Keratinocyte (primary cell): Measurements from ENCODE around the gene FAF1. TPM values are rescaled to one million over a fixed set of nuclear protein-coding genes. Genes with fewer than 3 reads are reported as not detected.

Source experiments
- DNase-seq: peaks from one replicate; pipeline ENCODE4 v3.0.0-alpha.2; 2011; ENCODE audit warnings: low read depth, missing footprints, low spot score
- FAIRE-seq: peaks from 2 replicates; lab custom pipeline; 2011; peaks lifted over from hg19 to GRCh38; lab: Jason Lieb, UNC
- H2AFZ ChIP-seq: 2 replicates; pipeline ENCODE4 v1.6.0; 2012; ENCODE audit warnings: low read length, control low read depth, inconsistent platforms; ENCODE audit not compliant: control insufficient read depth
- H3K27ac ChIP-seq: 2 replicates; pipeline ENCODE4 v1.5.1; 2011; ENCODE audit warnings: low read length; ENCODE audit not compliant: control insufficient read depth, insufficient read depth
- H3K27me3 ChIP-seq: 3 replicates; pipeline ENCODE4 v1.6.0; 2011; ENCODE audit warnings: low read length; ENCODE audit not compliant: control insufficient read depth, insufficient read depth; ENCODE audit errors: extremely low read depth
- H3K36me3 ChIP-seq, 2 experiments: 2 replicates in 1 of 2; 3 replicates in 1 of 2; pipeline ENCODE4 v1.5.1; 2011; ENCODE audit warnings: low read length in 2 of 2, mild to moderate bottlenecking in 1 of 2; ENCODE audit not compliant: control insufficient read depth in 2 of 2, insufficient read depth in 2 of 2; ENCODE audit errors: extremely low read depth in 1 of 2
- H3K4me1 ChIP-seq: 3 replicates; pipeline ENCODE4 v1.5.1; 2011; ENCODE audit warnings: low read length; ENCODE audit not compliant: control insufficient read depth, insufficient read depth; ENCODE audit errors: extremely low read depth
- H3K4me2 ChIP-seq: 3 replicates; pipeline ENCODE4 v1.6.0; 2011; ENCODE audit warnings: low read depth, low read length; ENCODE audit not compliant: control insufficient read depth, insufficient read depth; ENCODE audit errors: extremely low read depth
- H3K4me3 ChIP-seq, 3 experiments: fragments of 200-600 bp in 1 of 3; sonication (generic) in 1 of 3; 2 replicates in 2 of 3; 3 replicates in 1 of 3; pipeline ENCODE4 v1.5.1; 2011 to 2016; ENCODE audit warnings: low read length in 3 of 3, mild to moderate bottlenecking in 3 of 3, control low read depth in 2 of 3, inconsistent platforms in 1 of 3, low read depth in 1 of 3, mixed read lengths in 1 of 3, mixed run types in 1 of 3, moderate library complexity in 1 of 3; ENCODE audit not compliant: control insufficient read depth in 2 of 3, insufficient read depth in 2 of 3; ENCODE audit errors: extremely low read depth in 1 of 3
- H3K79me2 ChIP-seq: 2 replicates; pipeline ENCODE4 v1.6.0; 2012; ENCODE audit warnings: low read length; ENCODE audit not compliant: control insufficient read depth, insufficient read depth
- H3K9ac ChIP-seq: 3 replicates; pipeline ENCODE4 v1.6.0; 2011; ENCODE audit warnings: low read length; ENCODE audit not compliant: control insufficient read depth, insufficient read depth; ENCODE audit errors: extremely low read depth
- H3K9me1 ChIP-seq: 3 replicates; pipeline ENCODE4 v1.6.0; 2011; ENCODE audit warnings: low read length; ENCODE audit not compliant: control insufficient read depth, insufficient read depth; ENCODE audit errors: extremely low read depth
- H3K9me3 ChIP-seq: 2 replicates; pipeline ENCODE4 v1.5.1; 2012; ENCODE audit warnings: low read depth, low read length; ENCODE audit not compliant: control insufficient read depth
- H4K20me1 ChIP-seq: 3 replicates; pipeline ENCODE4 v1.6.0; 2011; ENCODE audit warnings: low read length; ENCODE audit not compliant: control insufficient read depth, insufficient read depth; ENCODE audit errors: extremely low read depth
- EZH2 ChIP-seq: IDR thresholded peaks from one replicate; pipeline ENCODE4 v1.6.1; 2012; ENCODE audit warnings: inconsistent platforms, mild to moderate bottlenecking, low read length, moderate library complexity
- dilution Hi-C: fragments of 300-500 bp; cut with MboI; formaldehyde crosslinking; loops from one replicate; pipeline ENCODE4 v1.7.0; 2020; ENCODE audit warnings: low sequenced_read_pairs; ENCODE audit not compliant: extremely low pct_ligation_motif_present
- polyA plus RNA-seq, 5 experiments: library from polyadenylated mRNA; depleted of rRNA in 3 of 5; stranded (reverse) in 3 of 5; stranded (forward) in 1 of 5; unstranded in 1 of 5; fragments of >200 nt; gene quantifications; 1 replicate in 1 of 5; 2 replicates in 3 of 5; 3 replicates in 1 of 5; pipeline versions ENCODE4 v1.2.1 to v1.2.3, GENCODE V29; 2011 to 2012; ENCODE audit warnings: missing spikeins in 2 of 5, low read depth in 1 of 5, low replicate concordance in 1 of 5
- TF ChIP-seq, protein P1 (sequence below), 3 experiments: IDR thresholded peaks in 1 of 3; conservative IDR thresholded peaks in 1 of 3; optimal IDR thresholded peaks in 1 of 3; 2 replicates in 2 of 3; 3 replicates in 1 of 3; pipeline versions ENCODE3 to v1.5.1; 2011; ENCODE audit warnings: low read length in 3 of 3, mild to moderate bottlenecking in 3 of 3, moderate library complexity in 2 of 3, control low read depth in 1 of 3, inconsistent platforms in 1 of 3; ENCODE audit not compliant: insufficient read depth in 2 of 3; ENCODE audit errors: extremely low read depth in 1 of 3

The FAF1 gene
- polyA plus RNA-seq, 1 donor (not counting 4 experiments of a cell fraction or from before 2014, with no cell fraction given) = 33.1 TPM

DNA sequence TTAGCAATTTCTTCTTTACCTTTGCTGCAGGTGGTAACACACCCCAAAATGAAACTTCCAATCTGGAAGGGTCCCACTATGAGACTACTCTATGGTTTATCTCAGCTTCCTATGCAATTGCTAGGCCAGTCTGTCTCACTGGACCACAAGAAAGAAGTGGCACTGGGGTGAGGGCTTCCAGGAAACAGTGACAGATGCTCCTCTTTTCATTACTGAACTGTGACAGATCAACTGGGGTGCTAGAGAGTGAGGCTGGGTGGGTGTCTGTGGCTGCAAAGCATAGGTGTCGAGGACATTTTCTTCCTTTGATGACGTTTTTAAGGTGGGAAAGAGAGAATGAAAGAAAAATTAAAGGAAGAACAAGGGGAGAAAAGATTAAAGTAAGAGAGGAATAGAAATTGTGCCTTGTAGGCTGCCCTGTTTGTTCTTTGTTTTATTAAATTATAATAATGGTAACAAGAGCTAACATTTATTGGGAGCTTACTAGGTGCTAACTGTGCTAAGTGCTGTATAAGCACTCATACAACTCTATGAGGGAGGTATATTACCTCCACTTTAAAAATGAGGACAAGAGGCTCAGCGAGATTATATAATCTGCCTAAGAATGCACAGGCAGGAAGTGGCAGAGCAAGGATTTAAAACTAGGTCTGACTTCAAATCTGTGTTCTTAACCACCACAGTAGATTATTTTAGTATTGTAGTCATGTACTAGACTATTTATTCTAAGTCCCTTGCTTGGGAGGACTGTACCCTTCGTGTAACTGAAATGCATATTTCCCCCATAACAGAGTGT is 509.0 kb downstream of the FAF1 start:
- no peaks in the 10 kb centered on the region for H3K9me3 ChIP-seq
- no peak overlapping the region for H3K9ac ChIP-seq
- dilution Hi-C loops = no loop called here
- H3K79me2 ChIP-seq = no peaks in the 10 kb centered on the region
- no peaks in the 10 kb centered on the region for H4K20me1 ChIP-seq
- H3K27me3 ChIP-seq = no peaks in the 10 kb centered on the region
- H3K36me3 ChIP-seq = no peaks in the 10 kb centered on the region
- H3K4me1 ChIP-seq = no peaks in the 10 kb centered on the region
- TF ChIP-seq, protein P1, sequence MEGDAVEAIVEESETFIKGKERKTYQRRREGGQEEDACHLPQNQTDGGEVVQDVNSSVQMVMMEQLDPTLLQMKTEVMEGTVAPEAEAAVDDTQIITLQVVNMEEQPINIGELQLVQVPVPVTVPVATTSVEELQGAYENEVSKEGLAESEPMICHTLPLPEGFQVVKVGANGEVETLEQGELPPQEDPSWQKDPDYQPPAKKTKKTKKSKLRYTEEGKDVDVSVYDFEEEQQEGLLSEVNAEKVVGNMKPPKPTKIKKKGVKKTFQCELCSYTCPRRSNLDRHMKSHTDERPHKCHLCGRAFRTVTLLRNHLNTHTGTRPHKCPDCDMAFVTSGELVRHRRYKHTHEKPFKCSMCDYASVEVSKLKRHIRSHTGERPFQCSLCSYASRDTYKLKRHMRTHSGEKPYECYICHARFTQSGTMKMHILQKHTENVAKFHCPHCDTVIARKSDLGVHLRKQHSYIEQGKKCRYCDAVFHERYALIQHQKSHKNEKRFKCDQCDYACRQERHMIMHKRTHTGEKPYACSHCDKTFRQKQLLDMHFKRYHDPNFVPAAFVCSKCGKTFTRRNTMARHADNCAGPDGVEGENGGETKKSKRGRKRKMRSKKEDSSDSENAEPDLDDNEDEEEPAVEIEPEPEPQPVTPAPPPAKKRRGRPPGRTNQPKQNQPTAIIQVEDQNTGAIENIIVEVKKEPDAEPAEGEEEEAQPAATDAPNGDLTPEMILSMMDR (optimal IDR thresholded peaks at IDR 0.05 in 1 of 3, IDR thresholded peaks at IDR 0.05 in 1 of 3, conservative IDR thresholded peaks at IDR 0.05 in 1 of 3; ENCODE audit: extremely low read depth in 1 of 3, insufficient read depth in 2 of 3, low read length in 3 of 3) = no peak
- H3K9me1 ChIP-seq = no peaks in the 10 kb centered on the region
- H3K27ac ChIP-seq = no peak overlapping the region
- H3K4me3 ChIP-seq = no peak overlapping the region
- H2AFZ ChIP-seq = no peak overlapping the region
- no peak overlapping the region for H3K4me2 ChIP-seq
- DNase-seq = no peak
- FAIRE-seq = no peak

DNA sequence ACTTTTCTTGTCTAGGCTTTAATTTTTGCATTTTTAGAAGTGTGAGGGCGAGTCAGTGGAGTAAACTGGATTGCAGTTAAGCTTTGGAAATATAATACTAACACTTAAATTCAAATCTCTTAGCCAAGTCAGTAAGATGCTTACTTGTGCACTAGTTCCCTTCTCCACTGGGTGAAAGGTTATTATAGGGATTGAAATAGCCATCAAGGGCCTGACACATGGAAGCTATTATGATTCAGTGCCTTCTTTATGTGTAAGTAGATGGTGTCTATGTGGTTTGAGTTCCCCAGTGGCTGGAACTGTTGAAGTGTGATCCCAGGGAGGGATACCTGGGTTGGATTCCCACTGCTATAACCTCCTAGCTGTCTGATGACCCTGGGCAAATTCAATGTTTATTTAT is 512.1 kb downstream of the FAF1 start:
- Histone ChIP-seq H2AFZ (no peak overlapping the region), H3K4me3 (no peak overlapping the region), H3K4me2 (no peak overlapping the region), H3K9ac (no peak overlapping the region), H3K27ac (no peak overlapping the region), H3K9me3 (no peaks in the 10 kb centered on the region), H3K36me3 (no peaks in the 10 kb centered on the region), H4K20me1 (no peaks in the 10 kb centered on the region), H3K4me1 (no peaks in the 10 kb centered on the region), H3K27me3 (no peaks in the 10 kb centered on the region), H3K9me1 (no peaks in the 10 kb centered on the region), H3K79me2 (no peaks in the 10 kb centered on the region)
- FAIRE-seq (no peak), DNase-seq (no peak)
- dilution Hi-C loops = no loop called here
- TF ChIP-seq, protein P1 (optimal IDR thresholded peaks at IDR 0.05 in 1 of 3, IDR thresholded peaks at IDR 0.05 in 1 of 3, conservative IDR thresholded peaks at IDR 0.05 in 1 of 3; ENCODE audit: extremely low read depth in 1 of 3, insufficient read depth in 2 of 3, low read length in 3 of 3) = no peak
- no peak for TF ChIP-seq EZH2
